Measurements from ENCODE around the gene SF3A2. TPM values are rescaled to one million over a fixed set of nuclear protein-coding genes. Genes with fewer than 3 reads are reported as not detected.
A peak's percentile ranks its signal among the peaks of the same experiment; 100 is the strongest.

SF3A2 gene
- total RNA-seq, 1 donor from 2014 or later = 71.2 TPM

DNA sequence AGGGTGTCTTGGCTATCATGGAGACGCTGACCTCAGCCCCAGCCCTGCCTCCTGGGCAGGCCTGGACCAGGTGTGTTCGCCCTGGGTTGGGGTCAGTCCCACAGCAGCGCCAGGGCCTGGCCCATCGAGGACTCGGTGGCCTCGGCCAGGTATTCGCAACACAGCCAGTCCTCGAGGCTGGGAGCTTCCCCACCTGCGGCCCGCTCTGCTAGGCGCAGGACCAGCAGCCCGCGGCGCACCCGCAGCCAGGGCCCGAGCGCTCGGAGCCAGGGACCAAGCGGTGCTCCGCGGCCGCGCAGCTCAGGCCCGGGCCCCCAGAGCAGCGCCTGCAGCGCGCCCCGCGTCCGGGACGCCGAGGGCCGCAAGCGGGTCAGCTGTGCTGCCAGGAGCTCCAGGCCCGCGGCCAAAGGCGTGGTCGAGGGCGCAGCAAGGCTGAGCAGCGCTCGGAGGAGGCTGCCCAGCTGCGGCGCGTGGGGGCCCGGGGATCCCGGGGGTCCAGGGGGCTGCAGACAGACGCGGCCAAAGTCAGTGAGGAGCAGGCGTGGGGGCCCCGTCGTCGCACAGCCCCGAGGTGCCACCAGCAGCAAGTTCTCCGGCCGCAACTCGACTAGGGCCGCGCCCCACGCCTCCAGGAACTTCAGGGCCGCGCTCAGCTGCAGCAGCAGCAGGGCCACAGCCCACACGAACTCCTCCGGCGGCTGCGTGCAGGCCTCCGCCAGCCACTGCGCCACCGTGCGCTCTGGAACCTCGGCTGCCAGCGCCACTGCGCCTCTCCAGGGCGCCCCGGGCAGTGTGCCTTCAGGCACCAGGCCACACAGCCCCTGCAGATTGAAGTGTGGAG, 39.2 kb downstream of the SF3A2 start:
- H3K27me3 ChIP-seq = no peaks in the 10 kb centered on the region
- H3K4me3 ChIP-seq = peak overlapping the region in 1 of 2 donors; percentile 16
- intact Hi-C loops (cut with DNase I) = no loop called here
- DNase-seq (ENCODE audit: extremely low spot score in 2 of 2) = no peak
- no peaks in the 10 kb centered on the region for H3K9me3 ChIP-seq
- H3K36me3 ChIP-seq = peaks cover 0 to 22% of the 10 kb centered on the region in 2 donors
- H3K27ac ChIP-seq = peak overlapping the region; percentile 18
- no peak for TF ChIP-seq POLR2AphosphoS5 (IDR thresholded peaks at IDR 0.05; ENCODE audit: insufficient read depth in 1 of 2, low read depth in 1 of 2)
- TF ChIP-seq POLR2A (IDR thresholded peaks at IDR 0.05) = no peak
- TF ChIP-seq CTCF (IDR thresholded peaks at IDR 0.05) = no peak
- H3K4me1 ChIP-seq = peaks cover 59% of the 10 kb centered on the region

DNA sequence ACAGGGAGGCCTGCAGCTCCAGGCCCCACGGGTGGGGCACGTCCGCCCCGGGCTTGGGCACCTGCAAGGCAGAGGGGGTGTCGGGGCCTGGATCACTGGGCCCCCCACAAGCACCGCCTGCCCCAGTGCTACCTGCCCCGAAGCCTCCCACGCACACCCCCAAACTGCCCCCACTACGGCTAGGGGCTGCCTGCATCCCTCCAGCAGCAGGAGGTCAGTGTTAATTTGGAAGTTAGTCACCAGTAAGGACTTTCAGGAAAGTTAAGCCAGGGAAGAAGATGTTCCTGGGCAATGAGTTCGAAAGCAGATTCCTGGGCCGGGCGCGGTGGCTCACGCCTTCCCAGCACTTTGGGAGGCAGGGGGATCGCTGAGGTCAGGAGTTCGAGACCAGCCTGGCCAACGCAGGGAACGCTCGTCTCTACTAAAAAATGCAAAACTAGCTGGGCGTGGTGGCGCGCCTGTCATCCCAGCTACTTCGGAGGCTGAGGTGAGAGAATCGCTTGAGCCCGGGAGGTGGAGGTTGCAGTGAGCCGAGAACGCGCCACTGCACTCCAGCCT, 39.9 kb downstream of the SF3A2 start:
- H3K27me3 ChIP-seq = no peaks in the 10 kb centered on the region
- DNase-seq (ENCODE audit: extremely low spot score in 2 of 2) = no peak
- H3K27ac ChIP-seq = peak overlapping the region; percentile 18
- intact Hi-C loops (cut with DNase I) = no loop called here
- no peak for TF ChIP-seq CTCF (IDR thresholded peaks at IDR 0.05)
- TF ChIP-seq POLR2AphosphoS5 (IDR thresholded peaks at IDR 0.05; ENCODE audit: insufficient read depth in 1 of 2, low read depth in 1 of 2) = no peak
- TF ChIP-seq POLR2A (IDR thresholded peaks at IDR 0.05) = no peak
- H3K4me3 ChIP-seq = peak overlapping the region in 1 of 2 donors; percentile 16
- no peaks in the 10 kb centered on the region for H3K9me3 ChIP-seq
- peaks cover 0 to 21% of the 10 kb centered on the region in 2 donors for H3K36me3 ChIP-seq
- peaks cover 52% of the 10 kb centered on the region for H3K4me1 ChIP-seq

GRCh38 chr19:2277138-2277537, 40.5 kb downstream of the SF3A2 start:
- peaks cover 0 to 14% of the 10 kb centered on the region in 2 donors for H3K36me3 ChIP-seq
- intact Hi-C loops (cut with DNase I) = no loop called here
- no peak overlapping the region for H3K4me3 ChIP-seq
- peaks cover 52% of the 10 kb centered on the region for H3K4me1 ChIP-seq
- no peaks in the 10 kb centered on the region for H3K27me3 ChIP-seq
- H3K27ac ChIP-seq = no peak overlapping the region
- no peaks in the 10 kb centered on the region for H3K9me3 ChIP-seq
- TF ChIP-seq CTCF (IDR thresholded peaks at IDR 0.05) (no peak), POLR2A (IDR thresholded peaks at IDR 0.05) (no peak), POLR2AphosphoS5 (IDR thresholded peaks at IDR 0.05; ENCODE audit: insufficient read depth in 1 of 2, low read depth in 1 of 2) (no peak)
- no peak for DNase-seq (ENCODE audit: extremely low spot score in 2 of 2)

DNA sequence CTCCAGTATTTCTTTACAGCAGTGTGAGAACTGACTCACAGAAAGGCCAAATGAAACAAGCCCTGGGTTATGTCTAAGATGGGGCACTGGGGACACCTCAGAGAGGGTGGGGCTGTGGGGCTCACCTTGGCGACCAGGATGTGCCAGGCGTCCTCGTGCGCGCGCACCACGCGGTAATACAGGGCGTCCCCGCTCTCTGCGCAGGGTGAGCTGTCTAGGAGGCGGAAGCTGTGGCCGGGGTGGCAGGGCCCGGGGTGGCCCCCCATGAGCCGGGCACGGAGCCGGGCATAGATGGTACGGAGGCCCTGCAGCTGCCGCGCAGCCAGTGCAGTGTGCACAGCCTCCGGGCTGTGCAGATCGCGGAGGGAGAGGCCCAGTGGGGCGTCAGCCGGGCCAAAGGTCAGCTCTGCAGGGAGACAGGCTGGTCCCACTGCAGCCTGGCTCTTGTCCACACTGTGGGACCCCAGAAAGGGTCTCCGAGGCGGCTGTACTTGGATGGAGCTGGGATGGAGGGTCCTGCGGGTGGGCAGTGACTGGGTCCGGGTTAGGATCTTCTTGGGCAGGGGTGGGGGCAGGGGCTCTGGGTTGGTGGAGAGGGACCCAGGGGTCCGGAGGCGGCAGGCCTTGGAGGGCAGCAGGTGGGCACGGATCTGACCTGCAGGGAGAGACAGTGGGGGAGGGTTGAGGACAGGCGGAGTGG, 42.0 kb downstream of the SF3A2 start:
- Histone ChIP-seq H3K27me3 (no peaks in the 10 kb centered on the region), H3K4me3 (no peak overlapping the region), H3K4me1 (peaks cover 44% of the 10 kb centered on the region), H3K36me3 (no peaks in the 10 kb centered on the region), H3K9me3 (no peaks in the 10 kb centered on the region), H3K27ac (no peak overlapping the region)
- intact Hi-C loops (cut with DNase I) = no loop called here
- TF ChIP-seq POLR2A (IDR thresholded peaks at IDR 0.05) (no peak), CTCF (IDR thresholded peaks at IDR 0.05) (no peak), POLR2AphosphoS5 (IDR thresholded peaks at IDR 0.05; ENCODE audit: insufficient read depth in 1 of 2, low read depth in 1 of 2) (no peak)
- no peak for DNase-seq (ENCODE audit: extremely low spot score in 2 of 2)

Measured in vagina (tissue), 2 donors.